ENCODE results near the gene TBL2. TPM values are rescaled to one million over a fixed set of nuclear protein-coding genes. Genes with fewer than 3 reads are reported as not detected.

The TBL2 gene
- total RNA-seq (2021; ENCODE audit: unreplicated experiment) (60.1 TPM), Bru-seq, nascent RNA (percentile 79 among the genes with signal in this experiment), BruChase-seq, experiment 1, labeled RNA remaining after a 2-hour chase (percentile 78 among the genes with signal in this experiment), BruChase-seq, experiment 2, labeled RNA remaining after a 6-hour chase (percentile 85 among the genes with signal in this experiment)
- 37.3 TPM for polyA plus RNA-seq (2012; ENCODE audit: insufficient read length)
- long read RNA-seq, full-length matches to known transcripts = 84 of 112 reads
- long read RNA-seq, partial matches to known transcripts = 7 of 112 reads
- long read RNA-seq, other reads (novel, unspliced or antisense) = 21 of 112 reads

- ChIA-PET POLR2A (interaction anchor here (0.5 to 1.0 kb wide), 6 partner anchors 9 to 156 kb away, joined by 3 to 11 read pairs (median 4); partner anchors contain the start of gene BAZ1B), CTCF (interaction anchor here (0.5 to 0.6 kb wide), 4 partner anchors 40 to 574 kb away, joined by 3 to 7 read pairs (median 4); no protein-coding TSS in a partner anchor)
- H3K36me3 ChIP-seq (ENCODE audit: control insufficient read depth, insufficient read depth, low read length) = no peaks in the 10 kb centered on the region; the same call in 1 of the 2 replicates
- H3K4me1 ChIP-seq (ENCODE audit: control insufficient read depth, insufficient read depth, low read length) = peaks cover 12% of the 10 kb centered on the region
- intact Hi-C loops (cut with micrococcal nuclease; ENCODE audit: unreplicated experiment) (no loop called here), in situ Hi-C loops (cut with HindIII; ENCODE audit: low pct_unique_long_range_greater_than_20kb, low sequenced_read_pairs) (no loop called here)
- H3K9me3 ChIP-seq (ENCODE audit: control insufficient read depth, insufficient read depth, low read depth, low read length) = no peaks in the 10 kb centered on the region
- H3K4me3 ChIP-seq (ENCODE audit: low read depth in 2 of 2, low read length in 2 of 2) = peak within 1 kb of the TSS; percentile 73 to 99
- DNase-seq (ENCODE audit: low read depth, low spot score) (peak; percentile 94), ATAC-seq (peak; percentile 95)
- BruUV-seq (replicated peaks) = no TSS peak
- TF ChIP-seq TCF7L2 (IDR thresholded peaks at IDR 0.05; ENCODE audit: low read depth, low read length) = no peak
- TF ChIP-seq SIN3A (IDR thresholded peaks at IDR 0.05; ENCODE audit: borderline replicate concordance, insufficient read depth, low read depth, low read length) = peak; percentile 79; the same call in 1 of the 2 replicates
- TF ChIP-seq POLR2AphosphoS5 (IDR thresholded peaks at IDR 0.05; ENCODE audit: low read depth, low read length) = peak; percentile 95
- H3K27ac ChIP-seq (ENCODE audit: low read length) = peak within 1 kb of the TSS; percentile 91
- H3K27me3 ChIP-seq (ENCODE audit: control insufficient read depth, insufficient read depth, low read length) = no peaks in the 10 kb centered on the region
Measured at GRCh38 chr7:73578342-73579128, at the start of gene TBL2. TSS of gene TBL2 (minus strand) at chr7:73578579. CDS start at chr7:73578549, 30 bp downstream.

GRCh38 chr7:73626814-73627213 lies 48.4 kb upstream of the TBL2 start:
- H3K36me3 ChIP-seq (ENCODE audit: control insufficient read depth, insufficient read depth, low read length) = no peaks in the 10 kb centered on the region
- DNase-seq (ENCODE audit: low read depth, low spot score) (no peak), ATAC-seq (no peak)
- intact Hi-C loops (cut with micrococcal nuclease; ENCODE audit: unreplicated experiment) = no loop called here
- H3K27ac ChIP-seq (ENCODE audit: low read length) = no peak overlapping the region
- ChIA-PET POLR2A (no interaction called here), CTCF (interaction anchor here (0.7 to 0.9 kb wide), 2 partner anchors 24 to 88 kb away, joined by 6 to 8 read pairs; no protein-coding TSS in a partner anchor)
- no peak overlapping the region for H3K4me3 ChIP-seq (ENCODE audit: low read depth in 2 of 2, low read length in 2 of 2)
- no peaks in the 10 kb centered on the region for H3K4me1 ChIP-seq (ENCODE audit: control insufficient read depth, insufficient read depth, low read length)
- in situ Hi-C loops (cut with HindIII; ENCODE audit: low pct_unique_long_range_greater_than_20kb, low sequenced_read_pairs) = no loop called here
- H3K27me3 ChIP-seq (ENCODE audit: control insufficient read depth, insufficient read depth, low read length) = no peaks in the 10 kb centered on the region
- TF ChIP-seq, protein P1, sequence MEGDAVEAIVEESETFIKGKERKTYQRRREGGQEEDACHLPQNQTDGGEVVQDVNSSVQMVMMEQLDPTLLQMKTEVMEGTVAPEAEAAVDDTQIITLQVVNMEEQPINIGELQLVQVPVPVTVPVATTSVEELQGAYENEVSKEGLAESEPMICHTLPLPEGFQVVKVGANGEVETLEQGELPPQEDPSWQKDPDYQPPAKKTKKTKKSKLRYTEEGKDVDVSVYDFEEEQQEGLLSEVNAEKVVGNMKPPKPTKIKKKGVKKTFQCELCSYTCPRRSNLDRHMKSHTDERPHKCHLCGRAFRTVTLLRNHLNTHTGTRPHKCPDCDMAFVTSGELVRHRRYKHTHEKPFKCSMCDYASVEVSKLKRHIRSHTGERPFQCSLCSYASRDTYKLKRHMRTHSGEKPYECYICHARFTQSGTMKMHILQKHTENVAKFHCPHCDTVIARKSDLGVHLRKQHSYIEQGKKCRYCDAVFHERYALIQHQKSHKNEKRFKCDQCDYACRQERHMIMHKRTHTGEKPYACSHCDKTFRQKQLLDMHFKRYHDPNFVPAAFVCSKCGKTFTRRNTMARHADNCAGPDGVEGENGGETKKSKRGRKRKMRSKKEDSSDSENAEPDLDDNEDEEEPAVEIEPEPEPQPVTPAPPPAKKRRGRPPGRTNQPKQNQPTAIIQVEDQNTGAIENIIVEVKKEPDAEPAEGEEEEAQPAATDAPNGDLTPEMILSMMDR (IDR thresholded peaks at IDR 0.05) = no peak
- no peak for TF ChIP-seq POLR2AphosphoS5 (IDR thresholded peaks at IDR 0.05; ENCODE audit: low read depth, low read length)
- no peak for TF ChIP-seq TCF7L2 (IDR thresholded peaks at IDR 0.05; ENCODE audit: low read depth, low read length)
- TF ChIP-seq SIN3A (IDR thresholded peaks at IDR 0.05; ENCODE audit: borderline replicate concordance, insufficient read depth, low read depth, low read length) = no peak
- TF ChIP-seq REST (IDR thresholded peaks at IDR 0.05; ENCODE audit: insufficient read depth in 1 of 2, low read depth in 2 of 2, low read length in 1 of 2) = no peak
- no peaks in the 10 kb centered on the region for H3K9me3 ChIP-seq (ENCODE audit: control insufficient read depth, insufficient read depth, low read depth, low read length)
- BruUV-seq (replicated peaks) = no TSS peak
